ENCODE results near the gene ZNF565. TPM values are rescaled to one million over a fixed set of nuclear protein-coding genes. Genes with fewer than 3 reads are reported as not detected.

The ZNF565 gene
- total RNA-seq, 1 experiment from 2014 or later = 3.2 TPM

DNA sequence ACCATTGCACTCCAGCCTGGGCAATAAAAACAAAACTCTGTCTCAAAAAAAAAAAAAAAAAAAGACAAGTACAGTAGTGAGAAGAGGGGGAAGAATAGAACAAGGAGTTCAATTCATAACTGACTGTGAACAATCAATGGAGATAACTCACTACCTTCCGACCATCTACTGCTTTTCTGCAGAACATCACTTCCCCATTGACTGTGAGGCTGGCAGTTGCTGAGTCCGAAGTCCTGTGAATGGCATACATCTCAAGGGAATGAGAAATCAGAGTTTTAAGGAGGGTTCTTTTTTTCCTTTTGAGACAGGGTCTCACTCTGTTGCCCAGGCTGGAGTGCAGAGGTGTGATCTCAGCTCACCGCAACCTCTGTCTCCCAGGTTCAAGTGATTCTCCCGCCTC is 11.2 kb downstream of the ZNF565 start:
- TF ChIP-seq EZH2phosphoT487 (IDR thresholded peaks at IDR 0.05; ENCODE audit: borderline replicate concordance) (no peak), SRF (IDR thresholded peaks at IDR 0.05; ENCODE audit: low read depth) (no peak), CBX3 (IDR thresholded peaks at IDR 0.05; ENCODE audit: low read depth) (no peak)
- Histone ChIP-seq H3K27ac (ENCODE audit: low read depth, low read length) (no peak overlapping the region), H3K9me2 (ENCODE audit: insufficient read depth) (no peaks in the 10 kb centered on the region), H4K20me1 (ENCODE audit: insufficient read depth) (no peaks in the 10 kb centered on the region), H3K9ac (ENCODE audit: low read length) (no peak overlapping the region), H2AFZ (ENCODE audit: low read depth, low read length, poor library complexity, severe bottlenecking) (no peak overlapping the region), H3K4me1 (ENCODE audit: control insufficient read depth in 1 of 2, insufficient read depth in 2 of 2, low read length in 2 of 2) (no peaks in the 10 kb centered on the region), H3K27me3 (ENCODE audit: insufficient read depth, low read length) (no peaks in the 10 kb centered on the region), H3K9me3 (ENCODE audit: control insufficient read depth in 1 of 2, insufficient read depth in 1 of 2, low read depth in 1 of 2, low read length in 2 of 2) (no peaks in the 10 kb centered on the region), H3K36me3 (ENCODE audit: control insufficient read depth in 1 of 2, insufficient read depth in 2 of 2, low read length in 2 of 2) (no peaks in the 10 kb centered on the region), H3K79me2 (ENCODE audit: insufficient read depth, low read length) (no peaks in the 10 kb centered on the region), H3K4me3 (replicated peaks in 1 of 2; ENCODE audit: low read depth in 1 of 2, low read length in 2 of 2) (no peak overlapping the region), H3K4me2 (ENCODE audit: low read length) (no peak overlapping the region)
- ChIA-PET POLR2A (no interaction called here), CTCF (interaction anchor here (1.2 kb wide), 1 partner anchor 75 kb away, joined by 3 read pairs; no protein-coding TSS in a partner anchor), RAD21 (ENCODE audit: low non-redundant PET in 1 of 2, low total read pairs in 2 of 2, uncharacterized antibody in 2 of 2, unreplicated experiment in 2 of 2) (no interaction called here)
- intact Hi-C loops (cut with micrococcal nuclease) = no loop called here
- DNase-seq (ENCODE audit: low read depth, low spot score) (no peak), ATAC-seq (no peak)
- BruUV-seq (replicated peaks) = no TSS peak

DNA sequence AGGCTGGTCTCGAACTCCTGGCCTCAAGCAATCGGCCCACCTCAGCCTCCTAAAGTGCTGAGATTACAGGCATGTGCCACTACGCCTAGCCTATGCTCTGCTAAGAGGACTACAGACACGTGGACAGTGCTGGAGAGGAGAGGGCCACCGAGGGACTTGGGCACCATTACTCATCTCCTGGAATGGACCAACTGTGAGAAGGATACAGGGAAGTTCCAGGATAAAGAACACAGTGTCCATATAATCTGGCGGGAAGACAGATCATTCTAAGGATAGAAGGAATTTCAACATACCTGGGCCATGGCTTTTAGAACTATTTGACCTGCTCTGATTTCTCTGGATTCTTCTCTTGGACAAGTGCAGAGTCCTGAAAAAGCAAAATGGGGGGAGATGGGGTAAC is 12.8 kb downstream of the ZNF565 start:
- BruUV-seq (replicated peaks) = no TSS peak
- no peak for ATAC-seq
- TF ChIP-seq, protein P1, sequence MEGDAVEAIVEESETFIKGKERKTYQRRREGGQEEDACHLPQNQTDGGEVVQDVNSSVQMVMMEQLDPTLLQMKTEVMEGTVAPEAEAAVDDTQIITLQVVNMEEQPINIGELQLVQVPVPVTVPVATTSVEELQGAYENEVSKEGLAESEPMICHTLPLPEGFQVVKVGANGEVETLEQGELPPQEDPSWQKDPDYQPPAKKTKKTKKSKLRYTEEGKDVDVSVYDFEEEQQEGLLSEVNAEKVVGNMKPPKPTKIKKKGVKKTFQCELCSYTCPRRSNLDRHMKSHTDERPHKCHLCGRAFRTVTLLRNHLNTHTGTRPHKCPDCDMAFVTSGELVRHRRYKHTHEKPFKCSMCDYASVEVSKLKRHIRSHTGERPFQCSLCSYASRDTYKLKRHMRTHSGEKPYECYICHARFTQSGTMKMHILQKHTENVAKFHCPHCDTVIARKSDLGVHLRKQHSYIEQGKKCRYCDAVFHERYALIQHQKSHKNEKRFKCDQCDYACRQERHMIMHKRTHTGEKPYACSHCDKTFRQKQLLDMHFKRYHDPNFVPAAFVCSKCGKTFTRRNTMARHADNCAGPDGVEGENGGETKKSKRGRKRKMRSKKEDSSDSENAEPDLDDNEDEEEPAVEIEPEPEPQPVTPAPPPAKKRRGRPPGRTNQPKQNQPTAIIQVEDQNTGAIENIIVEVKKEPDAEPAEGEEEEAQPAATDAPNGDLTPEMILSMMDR (IDR thresholded peaks at IDR 0.05 in 2 of 3, conservative IDR thresholded peaks at IDR 0.05 in 1 of 3; ENCODE audit: borderline replicate concordance in 1 of 3, insufficient read depth in 1 of 3, low read depth in 2 of 3, low read length in 2 of 3) = no peak
- TF ChIP-seq EZH2 (IDR thresholded peaks at IDR 0.05) (no peak), JUND (IDR thresholded peaks at IDR 0.05) (no peak), TCF7L2 (IDR thresholded peaks at IDR 0.05; ENCODE audit: borderline replicate concordance, extremely low read depth, insufficient read depth, insufficient read length) (no peak), SRF (IDR thresholded peaks at IDR 0.05; ENCODE audit: low read depth) (no peak), SIN3A (IDR thresholded peaks at IDR 0.05; ENCODE audit: low read depth) (no peak), ELF1 (IDR thresholded peaks at IDR 0.05; ENCODE audit: borderline replicate concordance, low read depth) (no peak), RAD21 (IDR thresholded peaks at IDR 0.05; ENCODE audit: low read depth) (no peak), ZFX (IDR thresholded peaks at IDR 0.05) (no peak), CBX3 (IDR thresholded peaks at IDR 0.05; ENCODE audit: low read depth) (no peak), POLR2A (IDR thresholded peaks at IDR 0.05; ENCODE audit: borderline replicate concordance, extremely low read depth, insufficient read depth, insufficient read length) (no peak)
- TF ChIP-seq, protein P2, sequence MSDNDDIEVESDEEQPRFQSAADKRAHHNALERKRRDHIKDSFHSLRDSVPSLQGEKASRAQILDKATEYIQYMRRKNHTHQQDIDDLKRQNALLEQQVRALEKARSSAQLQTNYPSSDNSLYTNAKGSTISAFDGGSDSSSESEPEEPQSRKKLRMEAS (IDR thresholded peaks at IDR 0.05) = no peak
- TF ChIP-seq, protein P3, sequence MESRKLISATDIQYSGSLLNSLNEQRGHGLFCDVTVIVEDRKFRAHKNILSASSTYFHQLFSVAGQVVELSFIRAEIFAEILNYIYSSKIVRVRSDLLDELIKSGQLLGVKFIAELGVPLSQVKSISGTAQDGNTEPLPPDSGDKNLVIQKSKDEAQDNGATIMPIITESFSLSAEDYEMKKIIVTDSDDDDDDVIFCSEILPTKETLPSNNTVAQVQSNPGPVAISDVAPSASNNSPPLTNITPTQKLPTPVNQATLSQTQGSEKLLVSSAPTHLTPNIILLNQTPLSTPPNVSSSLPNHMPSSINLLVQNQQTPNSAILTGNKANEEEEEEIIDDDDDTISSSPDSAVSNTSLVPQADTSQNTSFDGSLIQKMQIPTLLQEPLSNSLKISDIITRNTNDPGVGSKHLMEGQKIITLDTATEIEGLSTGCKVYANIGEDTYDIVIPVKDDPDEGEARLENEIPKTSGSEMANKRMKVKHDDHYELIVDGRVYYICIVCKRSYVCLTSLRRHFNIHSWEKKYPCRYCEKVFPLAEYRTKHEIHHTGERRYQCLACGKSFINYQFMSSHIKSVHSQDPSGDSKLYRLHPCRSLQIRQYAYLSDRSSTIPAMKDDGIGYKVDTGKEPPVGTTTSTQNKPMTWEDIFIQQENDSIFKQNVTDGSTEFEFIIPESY (IDR thresholded peaks at IDR 0.05; ENCODE audit: extremely low read depth, insufficient replicate concordance, low read length) = no peak

More for the DNA sequence above, 12.8 kb downstream of the ZNF565 start:
- Histone ChIP-seq H3K4me1 (ENCODE audit: control insufficient read depth in 1 of 2, insufficient read depth in 2 of 2, low read length in 2 of 2) (peaks cover 0 to under 1% of the 10 kb centered on the region in 2 experiments; a peak in 2 of 4 replicates), H3K27me3 (ENCODE audit: insufficient read depth, low read length) (no peaks in the 10 kb centered on the region), H3K4me3 (replicated peaks in 1 of 2; ENCODE audit: low read depth in 1 of 2, low read length in 2 of 2) (no peak overlapping the region), H3K4me2 (ENCODE audit: low read length) (no peak overlapping the region), H4K20me1 (ENCODE audit: insufficient read depth) (no peaks in the 10 kb centered on the region), H3K36me3 (ENCODE audit: control insufficient read depth in 1 of 2, insufficient read depth in 2 of 2, low read length in 2 of 2) (no peaks in the 10 kb centered on the region), H3K9me3 (ENCODE audit: control insufficient read depth in 1 of 2, insufficient read depth in 1 of 2, low read depth in 1 of 2, low read length in 2 of 2) (no peaks in the 10 kb centered on the region), H3K9ac (ENCODE audit: low read length) (no peak overlapping the region), H3K27ac (ENCODE audit: low read depth, low read length) (no peak overlapping the region), H2AFZ (ENCODE audit: low read depth, low read length, poor library complexity, severe bottlenecking) (no peak overlapping the region), H3K9me2 (ENCODE audit: insufficient read depth) (no peaks in the 10 kb centered on the region), H3K79me2 (ENCODE audit: insufficient read depth, low read length) (no peaks in the 10 kb centered on the region)
- no peak for DNase-seq (ENCODE audit: low read depth, low spot score)
- ChIA-PET RAD21 (ENCODE audit: low non-redundant PET in 1 of 2, low total read pairs in 2 of 2, uncharacterized antibody in 2 of 2, unreplicated experiment in 2 of 2) (no interaction called here), POLR2A (no interaction called here), CTCF (no interaction called here)
- intact Hi-C loops (cut with micrococcal nuclease) = no loop called here
